Measurements from ENCODE around the gene YARS2. TPM values are rescaled to one million over a fixed set of nuclear protein-coding genes. Genes with fewer than 3 reads are reported as not detected.
"Not testable (repeated sequence)": the region's sequence is repeated elsewhere in the genome, so short reads cannot be mapped to it uniquely, and the experiment has no call there.

YARS2 gene
- total RNA-seq, 1 donor from 2014 or later = 13.9 TPM

- DNase-seq (ENCODE audit: low spot score) = no peak
Measured at GRCh38 chr12:32754111-32754510, 1.6 kb downstream of the YARS2 start.

- no peak for DNase-seq (ENCODE audit: low spot score)
Measured at GRCh38 chr12:32753605-32754004, 2.1 kb downstream of the YARS2 start.

- DNase-seq (ENCODE audit: low spot score) = no peak
Measured at GRCh38 chr12:32743264-32743663, 12.4 kb downstream of the YARS2 start.

GRCh38 chr12:32742133-32742532 lies 13.6 kb downstream of the YARS2 start:
- no peak for DNase-seq (ENCODE audit: low spot score)

- no peak for DNase-seq (ENCODE audit: low spot score)
Measured at GRCh38 chr12:32739279-32739678, 16.4 kb downstream of the YARS2 start.

- no peak for DNase-seq (ENCODE audit: low spot score)
Measured at GRCh38 chr12:32737715-32738114, 18.0 kb downstream of the YARS2 start.

- DNase-seq (ENCODE audit: low spot score) = no peak
Measured at GRCh38 chr12:32736445-32736844, 19.3 kb downstream of the YARS2 start.

GRCh38 chr12:32734952-32735351 lies 20.7 kb downstream of the YARS2 start:
- DNase-seq (ENCODE audit: low spot score) = no peak

GRCh38 chr12:32727237-32727636 lies 28.5 kb downstream of the YARS2 start:
- no peak for DNase-seq (ENCODE audit: low spot score)

- no peak for DNase-seq (ENCODE audit: low spot score)
Measured at GRCh38 chr12:32726286-32726685, 29.4 kb downstream of the YARS2 start.

- not testable (repeated sequence) for DNase-seq (ENCODE audit: low spot score)
Measured at GRCh38 chr12:32725308-32725707, 30.4 kb downstream of the YARS2 start.

- no peak for DNase-seq (ENCODE audit: low spot score)
Measured at GRCh38 chr12:32718926-32719325, 36.8 kb downstream of the YARS2 start.

GRCh38 chr12:32714772-32715171 lies 40.9 kb downstream of the YARS2 start:
- no peak for DNase-seq (ENCODE audit: low spot score)

GRCh38 chr12:32708926-32709325 lies 46.8 kb downstream of the YARS2 start:
- no peak for DNase-seq (ENCODE audit: low spot score)

- no peak for DNase-seq (ENCODE audit: low spot score)
Measured at GRCh38 chr12:32706335-32707024, 49.2 kb downstream of the YARS2 start.

- DNase-seq (ENCODE audit: low spot score) = no peak
Measured at GRCh38 chr12:32705783-32706182, 49.9 kb downstream of the YARS2 start.

- no peak for DNase-seq (ENCODE audit: low spot score)
Measured at GRCh38 chr12:32702946-32703345, 52.8 kb downstream of the YARS2 start.

GRCh38 chr12:32702473-32702872 lies 53.2 kb downstream of the YARS2 start:
- DNase-seq (ENCODE audit: low spot score) = no peak

- DNase-seq (ENCODE audit: low spot score) = not testable (repeated sequence)
Measured at GRCh38 chr12:32699437-32699836, 56.3 kb downstream of the YARS2 start.

- DNase-seq (ENCODE audit: low spot score) = no peak
Measured at GRCh38 chr12:32698285-32698684, 57.4 kb downstream of the YARS2 start.

- DNase-seq (ENCODE audit: low spot score) = no peak
Measured at GRCh38 chr12:32697445-32697844, 58.3 kb downstream of the YARS2 start.
